Mesendoderm (in vitro differentiated cells): ENCODE data around the gene NCOA1.
"Not testable (repeated sequence)": the region's sequence is repeated elsewhere in the genome, so short reads cannot be mapped to it uniquely, and the experiment has no call there.

Experiments
- DNase-seq: peaks from one replicate; pipeline ENCODE4 v3.0.0; 2013
- H2AK5ac ChIP-seq: 2 replicates; pipeline ENCODE4 v1.6.1; 2013; ENCODE audit warnings: low read length, inconsistent platforms
- H2BK120ac ChIP-seq: 2 replicates; pipeline ENCODE4 v1.6.1; 2013; ENCODE audit warnings: low read depth, mild to moderate bottlenecking, low read length, moderate library complexity, mixed read lengths
- H2BK15ac ChIP-seq: replicated peaks from 2 replicates; pipeline ENCODE4 v1.6.1; 2013; ENCODE audit warnings: low read depth, mild to moderate bottlenecking, moderate library complexity
- H2BK5ac ChIP-seq: 2 replicates; pipeline ENCODE4 v1.6.1; 2013; ENCODE audit warnings: low read length, inconsistent platforms
- H3K18ac ChIP-seq: 2 replicates; pipeline ENCODE4 v1.6.1; 2013; ENCODE audit warnings: mild to moderate bottlenecking, low read length, mixed read lengths
- H3K23ac ChIP-seq: one replicate; pipeline ENCODE4 v1.6.1; 2013; ENCODE audit warnings: low read length
- H3K27ac ChIP-seq: 2 replicates; pipeline ENCODE4 v1.5.1; 2013; ENCODE audit warnings: low read depth, mild to moderate bottlenecking, inconsistent platforms, low read length, moderate library complexity
- H3K27me3 ChIP-seq: 2 replicates; pipeline ENCODE4 v1.6.1; 2013; ENCODE audit warnings: low read length, control low read depth, mild to moderate bottlenecking, inconsistent platforms; ENCODE audit not compliant: insufficient read depth, poor library complexity
- H3K36me3 ChIP-seq: 2 replicates; pipeline ENCODE4 v1.6.1; 2013; ENCODE audit warnings: low read length, inconsistent platforms; ENCODE audit not compliant: control insufficient read depth, insufficient read depth
- H3K4ac ChIP-seq: one replicate; pipeline ENCODE4 v1.6.1; 2013; ENCODE audit warnings: low read depth, mild to moderate bottlenecking, low read length, moderate library complexity
- H3K4me1 ChIP-seq: 2 replicates; pipeline ENCODE4 v1.6.1; 2013; ENCODE audit warnings: low read depth, low read length, inconsistent platforms; ENCODE audit not compliant: control insufficient read depth
- H3K4me2 ChIP-seq: 2 replicates; pipeline ENCODE4 v1.6.1; 2013; ENCODE audit warnings: low read length
- H3K4me3 ChIP-seq: 2 replicates; pipeline ENCODE4 v1.5.1; 2013; ENCODE audit warnings: mild to moderate bottlenecking, low read length
- H3K56ac ChIP-seq: one replicate; pipeline ENCODE4 v1.6.1; 2013; ENCODE audit warnings: low read length
- H3K79me1 ChIP-seq: 2 replicates; pipeline ENCODE4 v1.6.1; 2013; ENCODE audit warnings: low read length, inconsistent platforms
- H3K79me2 ChIP-seq: 2 replicates; pipeline ENCODE4 v1.6.1; 2013; ENCODE audit warnings: mild to moderate bottlenecking, low read length; ENCODE audit not compliant: control insufficient read depth, insufficient read depth
- H3K9ac ChIP-seq: 2 replicates; pipeline ENCODE4 v1.6.1; 2013; ENCODE audit warnings: low read length, inconsistent platforms
- H4K5ac ChIP-seq: one replicate; pipeline ENCODE4 v1.6.1; 2013; ENCODE audit warnings: low read length
- H4K8ac ChIP-seq: one replicate; pipeline ENCODE4 v1.6.1; 2013; ENCODE audit warnings: low read depth, mild to moderate bottlenecking, control low read depth, low read length, moderate library complexity
- WGBS: extraction: QIAGEN DNeasy Blood & Tissue Kit; methylation state at CpG from one replicate; pipeline ENCODE4 v1.1.7; 2013; ENCODE audit warnings: low lambda C conversion rate, missing lambda C conversion rate; ENCODE audit not compliant: insufficient coverage; ENCODE audit errors: extremely low coverage; 5-methylcytosine and 5-hydroxymethylcytosine counted together

Gene NCOA1

GRCh38 chr2:24579053-24579803 is 88.2 kb downstream of the NCOA1 start:
- no peaks in the 10 kb centered on the region for H3K27me3 ChIP-seq
- H4K5ac ChIP-seq: no peak overlapping the region
- H3K4me3 ChIP-seq: no peak overlapping the region
- no peaks in the 10 kb centered on the region for H3K79me1 ChIP-seq
- no peak overlapping the region for H3K23ac ChIP-seq
- peak; percentile 45 for DNase-seq
- no peak overlapping the region for H3K27ac ChIP-seq
- H4K8ac ChIP-seq: no peak overlapping the region
- no peak overlapping the region for H3K18ac ChIP-seq
- H3K79me2 ChIP-seq: no peaks in the 10 kb centered on the region
- H2BK15ac ChIP-seq: no peak overlapping the region
- no peak overlapping the region for H3K4ac ChIP-seq
- H2BK120ac ChIP-seq: no peak overlapping the region
- H3K56ac ChIP-seq: no peak overlapping the region
- peaks cover 7% of the 10 kb centered on the region for H3K4me1 ChIP-seq
- no peak overlapping the region for H2AK5ac ChIP-seq
- H3K4me2 ChIP-seq: no peak overlapping the region
- H2BK5ac ChIP-seq: no peak overlapping the region
- no peak overlapping the region for H3K9ac ChIP-seq
- H3K36me3 ChIP-seq: no peaks in the 10 kb centered on the region
- no CpG with 5 or more reads among the region's 4 CpGs for WGBS

DNA sequence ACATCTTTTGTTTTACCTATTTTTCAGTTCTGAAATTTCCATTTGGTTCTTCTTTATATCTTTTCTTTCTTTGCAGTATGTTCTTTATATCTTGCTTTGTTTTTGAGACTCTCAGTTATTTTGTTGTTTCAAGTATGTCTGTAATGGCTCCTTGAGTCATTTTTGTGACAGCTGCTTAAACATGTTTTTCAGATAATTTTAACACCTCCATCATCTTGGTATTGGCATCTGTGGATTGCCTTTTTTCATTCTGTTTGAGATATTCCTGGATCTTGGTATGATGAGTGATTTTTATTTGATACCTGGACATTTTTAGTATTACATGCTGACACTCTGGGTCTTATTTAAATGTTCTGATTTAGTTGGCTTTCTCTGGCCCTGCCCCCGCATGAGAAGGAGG is 89.5 kb downstream of the NCOA1 start:
- peaks cover 7% of the 10 kb centered on the region for H3K4me1 ChIP-seq
- no peak overlapping the region for H4K8ac ChIP-seq
- H4K5ac ChIP-seq: no peak overlapping the region
- H3K56ac ChIP-seq: no peak overlapping the region
- H3K36me3 ChIP-seq: no peaks in the 10 kb centered on the region
- DNase-seq: no peak
- no peak overlapping the region for H3K18ac ChIP-seq
- H3K4me3 ChIP-seq: no peak overlapping the region
- H3K4me2 ChIP-seq: no peak overlapping the region
- H2BK15ac ChIP-seq: no peak overlapping the region
- H2BK5ac ChIP-seq: no peak overlapping the region
- H3K27me3 ChIP-seq: no peaks in the 10 kb centered on the region
- no peak overlapping the region for H2AK5ac ChIP-seq
- H3K27ac ChIP-seq: no peak overlapping the region
- no CpG with 5 or more reads among the region's 1 CpG for WGBS
- H2BK120ac ChIP-seq: no peak overlapping the region
- H3K4ac ChIP-seq: no peak overlapping the region
- no peak overlapping the region for H3K23ac ChIP-seq
- H3K9ac ChIP-seq: no peak overlapping the region
- no peaks in the 10 kb centered on the region for H3K79me1 ChIP-seq
- H3K79me2 ChIP-seq: no peaks in the 10 kb centered on the region

DNA sequence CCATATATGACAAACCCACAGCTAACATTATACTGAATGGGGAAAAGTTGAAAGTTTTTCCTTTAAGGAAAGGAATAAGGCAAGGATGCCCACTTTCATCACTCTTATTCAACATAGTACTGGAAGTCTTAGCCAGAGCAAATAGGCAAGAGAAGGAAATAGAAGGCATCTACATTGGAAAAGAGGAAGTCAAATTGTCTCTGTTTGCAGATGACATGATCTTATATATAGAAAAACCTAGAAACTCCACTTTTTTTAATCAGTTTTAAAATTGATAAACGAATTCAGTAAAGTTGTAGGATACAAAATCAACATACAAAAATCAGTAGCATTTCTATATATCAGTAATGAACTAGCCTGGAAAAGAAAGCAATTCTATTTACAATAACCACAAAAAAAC is 90.9 kb downstream of the NCOA1 start:
- not testable (repeated sequence) for H3K18ac ChIP-seq, H2AK5ac ChIP-seq, H3K9ac ChIP-seq, H3K23ac ChIP-seq, H2BK120ac ChIP-seq, H3K56ac ChIP-seq, H4K8ac ChIP-seq, H3K4me1 ChIP-seq, H2BK5ac ChIP-seq, H4K5ac ChIP-seq, H3K79me2 ChIP-seq, DNase-seq, H3K79me1 ChIP-seq, H3K27ac ChIP-seq, H3K4ac ChIP-seq, H2BK15ac ChIP-seq, H3K36me3 ChIP-seq, H3K4me3 ChIP-seq, H3K4me2 ChIP-seq, H3K27me3 ChIP-seq
- WGBS: no CpG with 5 or more reads among the region's 1 CpG

- Histone ChIP-seq H3K4me3 (no peak overlapping the region), H3K4ac (no peak overlapping the region), H2BK120ac (no peak overlapping the region), H3K27ac (no peak overlapping the region), H3K36me3 (no peaks in the 10 kb centered on the region), H2BK15ac (no peak overlapping the region), H3K56ac (no peak overlapping the region), H3K27me3 (no peaks in the 10 kb centered on the region), H3K18ac (no peak overlapping the region), H2AK5ac (no peak overlapping the region), H3K9ac (no peak overlapping the region), H2BK5ac (no peak overlapping the region), H4K8ac (no peak overlapping the region), H3K4me2 (no peak overlapping the region), H4K5ac (no peak overlapping the region), H3K4me1 (no peaks in the 10 kb centered on the region), H3K79me1 (no peaks in the 10 kb centered on the region), H3K79me2 (no peaks in the 10 kb centered on the region), H3K23ac (no peak overlapping the region)
- no CpG with 5 or more reads among the region's 3 CpGs for WGBS
- no peak for DNase-seq
Measured at GRCh38 chr2:24586955-24587354, 95.9 kb downstream of the NCOA1 start.

GRCh38 chr2:24588294-24588693 is 97.2 kb downstream of the NCOA1 start:
- Histone ChIP-seq H3K23ac (no peak overlapping the region), H2BK120ac (no peak overlapping the region), H4K5ac (no peak overlapping the region), H3K27ac (no peak overlapping the region), H3K36me3 (no peaks in the 10 kb centered on the region), H3K18ac (no peak overlapping the region), H3K79me2 (no peaks in the 10 kb centered on the region), H2BK5ac (no peak overlapping the region), H3K27me3 (no peaks in the 10 kb centered on the region), H2BK15ac (no peak overlapping the region), H3K4ac (no peak overlapping the region), H3K4me2 (no peak overlapping the region), H3K4me1 (peaks cover 3% of the 10 kb centered on the region), H3K79me1 (no peaks in the 10 kb centered on the region), H3K9ac (no peak overlapping the region), H3K4me3 (no peak overlapping the region), H3K56ac (no peak overlapping the region), H4K8ac (peak overlapping the region; percentile 28), H2AK5ac (no peak overlapping the region)
- DNase-seq: no peak
- no CpG with 5 or more reads among the region's 5 CpGs for WGBS
